ENCODE measurements around the gene KCNIP3.
"Not testable (repeated sequence)": the region's sequence is repeated elsewhere in the genome, so short reads cannot be mapped to it uniquely, and the experiment has no call there.

The KCNIP3 gene

DNA sequence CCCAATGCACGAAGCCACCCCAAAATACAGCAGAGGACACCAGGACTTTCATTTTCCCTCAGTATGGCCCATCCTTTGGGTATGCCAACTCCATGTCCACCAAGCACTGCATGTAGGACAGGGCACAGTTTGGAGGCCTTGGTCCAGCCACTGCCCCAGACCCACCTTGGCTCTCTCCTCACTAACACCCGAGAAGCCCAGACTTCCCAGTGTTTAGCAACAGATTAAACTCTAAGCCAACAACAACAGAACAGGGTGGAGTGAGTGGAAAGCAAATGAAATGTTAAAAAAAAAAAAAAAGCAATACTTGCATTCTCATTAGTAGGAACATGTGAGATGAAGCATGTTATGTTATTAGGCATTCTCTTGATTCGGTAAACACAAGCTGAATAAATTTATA, 118.0 kb downstream of the KCNIP3 start:
- DNase-seq (ENCODE audit: low read depth in 2 of 2), result not testable (repeated sequence)

DNA sequence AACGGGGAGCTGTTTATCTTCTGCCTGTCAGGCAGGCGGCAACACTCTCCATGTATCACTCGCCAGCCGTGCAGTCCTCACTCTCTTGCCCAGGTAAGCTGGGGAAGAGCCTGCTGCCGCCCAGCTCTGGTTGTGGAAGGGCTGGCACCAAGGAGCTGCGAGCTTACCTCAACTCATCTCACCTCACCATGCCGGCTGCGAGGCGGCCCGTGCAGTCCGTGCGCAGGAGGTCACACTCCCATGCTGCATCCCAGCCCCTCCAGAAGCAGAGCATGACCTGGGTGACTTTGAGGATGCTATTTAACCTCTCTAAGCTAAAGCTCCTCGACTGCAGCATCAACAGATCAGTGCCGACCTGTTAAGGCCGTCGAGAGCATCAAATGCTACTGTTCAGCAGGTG, 118.4 kb downstream of the KCNIP3 start:
- not testable (repeated sequence) for DNase-seq (ENCODE audit: low read depth in 2 of 2)

DNA sequence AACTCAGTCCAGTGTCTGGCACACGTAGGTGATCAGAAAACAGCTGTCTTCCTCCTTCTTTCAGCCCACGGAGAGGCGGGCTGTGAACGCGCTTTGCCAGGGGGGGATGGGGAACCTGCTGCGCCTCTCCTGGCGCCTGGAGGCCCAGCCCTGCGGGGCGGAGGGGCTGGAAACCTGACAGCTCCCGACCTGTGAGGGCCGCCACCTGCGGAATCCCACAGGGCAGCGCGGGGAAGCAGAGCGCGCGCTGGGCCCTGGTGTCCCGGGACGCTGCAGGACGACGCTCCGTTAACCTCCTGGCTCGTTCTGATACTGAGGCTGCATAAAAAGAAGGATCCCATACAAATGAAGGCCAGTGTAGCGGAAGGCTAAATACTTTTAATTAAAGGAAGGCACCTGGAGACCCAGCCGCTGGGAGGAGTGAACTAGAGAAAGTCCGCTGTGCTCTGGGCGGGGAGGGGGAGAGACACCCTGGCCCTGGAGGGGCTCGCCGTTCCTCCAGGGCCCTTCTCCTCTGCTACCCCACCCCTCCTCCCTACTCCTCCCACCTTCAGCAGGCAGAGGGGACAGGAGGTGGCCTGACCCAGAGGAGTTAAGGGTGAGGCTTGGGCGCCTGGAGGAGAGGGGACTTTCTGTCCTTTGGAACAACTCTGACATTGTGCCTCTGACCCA, 130.2 kb downstream of the KCNIP3 start:
- DNase-seq (ENCODE audit: low read depth in 2 of 2), result not testable (repeated sequence)

DNA sequence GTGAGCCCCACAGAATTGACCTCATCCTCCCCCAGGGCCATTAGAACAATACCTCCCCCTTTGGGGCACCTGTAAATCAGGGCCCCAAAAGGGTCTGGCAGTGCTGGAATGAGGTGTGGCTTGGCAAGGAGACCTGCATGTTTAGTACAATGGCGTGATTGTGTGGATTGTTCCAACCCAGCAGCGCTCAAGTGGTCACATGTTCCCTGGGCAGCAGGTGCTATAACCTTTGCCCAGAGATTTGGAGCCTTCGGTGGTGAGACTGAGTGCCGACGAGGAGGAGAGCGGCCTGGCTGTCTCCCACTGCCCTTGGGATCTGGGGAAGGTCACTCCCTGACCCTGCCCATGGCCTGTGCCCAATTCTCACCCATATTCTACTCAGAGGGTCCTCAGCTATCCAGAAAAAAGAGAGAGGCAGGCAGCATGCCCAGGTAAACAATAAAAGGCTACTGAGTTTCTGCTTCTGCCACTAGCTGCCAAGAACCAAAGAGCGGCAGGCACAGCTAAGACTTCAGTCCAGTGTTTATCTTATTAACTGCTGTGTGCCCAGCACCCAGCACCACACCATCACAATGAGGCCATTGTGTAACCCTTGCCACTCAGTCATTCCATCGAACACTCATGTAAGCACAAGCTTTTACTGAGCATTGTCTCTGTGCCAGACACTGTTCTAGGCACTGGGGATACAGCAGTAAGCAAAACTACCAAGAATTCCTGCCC, 132.8 kb downstream of the KCNIP3 start:
- DNase-seq (ENCODE audit: low read depth in 2 of 2), result not testable (repeated sequence)

DNA sequence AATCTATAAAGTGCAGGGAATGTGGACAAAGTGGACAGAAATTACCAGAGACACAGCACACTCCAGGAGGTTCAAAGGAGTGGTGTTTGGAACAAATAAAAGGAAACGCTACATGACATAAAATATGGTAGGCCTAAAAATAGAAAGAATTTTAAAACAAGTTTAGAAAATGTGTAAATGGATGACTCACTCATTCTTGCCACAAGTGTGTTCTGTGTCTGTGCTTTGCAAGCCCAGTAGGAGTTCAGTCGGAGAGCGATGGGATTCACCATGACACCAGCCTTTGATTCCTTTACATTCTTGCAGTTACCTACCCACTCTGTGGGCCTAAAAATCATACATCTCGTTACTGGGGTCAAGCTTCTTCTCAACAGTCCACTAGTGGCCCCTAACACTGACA, 136.2 kb downstream of the KCNIP3 start:
- not testable (repeated sequence) for DNase-seq (ENCODE audit: low read depth in 2 of 2)

DNA sequence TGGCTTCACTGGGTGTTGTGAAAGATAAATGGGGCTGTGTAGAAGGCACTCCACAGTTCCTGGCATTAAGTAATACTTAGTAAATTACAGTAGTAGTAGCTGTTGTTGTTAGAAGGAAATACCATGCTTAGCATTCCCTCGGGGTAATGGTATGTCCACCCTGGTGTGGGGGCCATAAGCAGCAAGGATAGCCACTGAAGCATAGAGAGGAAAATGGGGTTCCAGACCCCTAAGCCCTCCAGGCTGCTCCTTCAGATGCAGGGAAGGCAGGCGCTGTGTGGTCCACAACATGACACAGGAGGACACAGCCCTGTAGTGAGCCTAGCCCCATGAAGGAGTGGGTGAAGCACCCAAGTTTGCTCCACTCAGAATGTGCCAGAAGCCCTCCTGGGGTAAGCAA, 136.8 kb downstream of the KCNIP3 start:
- DNase-seq (ENCODE audit: low read depth in 2 of 2), result not testable (repeated sequence)

DNA sequence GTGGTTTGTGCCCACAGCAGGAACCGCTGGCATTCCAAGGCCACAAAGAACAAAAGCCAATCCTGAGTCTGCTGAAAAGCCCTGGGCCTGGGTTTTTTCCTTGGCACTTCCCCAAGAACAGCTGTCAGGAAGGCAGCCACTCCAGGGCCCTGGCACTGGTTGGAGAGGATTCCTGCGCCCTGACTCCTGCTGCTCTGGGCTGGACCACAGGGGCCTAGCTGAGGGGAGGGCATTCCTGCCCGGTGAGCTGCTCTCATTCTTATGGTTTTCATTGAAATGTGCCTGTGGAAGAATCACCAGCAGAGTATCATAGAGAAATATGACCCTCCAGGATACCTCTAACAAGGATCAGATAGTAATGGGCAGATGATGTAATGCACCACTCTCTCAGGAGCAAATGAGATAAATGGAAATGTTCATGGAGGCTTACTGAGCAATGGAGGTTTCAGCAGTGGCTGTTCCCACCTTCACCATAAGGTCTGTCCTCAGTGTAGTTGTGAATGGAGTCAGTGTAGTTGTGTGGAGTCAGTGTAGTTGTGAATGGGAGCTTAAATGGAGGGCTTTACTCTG, 137.4 kb downstream of the KCNIP3 start:
- DNase-seq (ENCODE audit: low read depth in 2 of 2), result not testable (repeated sequence)

DNA sequence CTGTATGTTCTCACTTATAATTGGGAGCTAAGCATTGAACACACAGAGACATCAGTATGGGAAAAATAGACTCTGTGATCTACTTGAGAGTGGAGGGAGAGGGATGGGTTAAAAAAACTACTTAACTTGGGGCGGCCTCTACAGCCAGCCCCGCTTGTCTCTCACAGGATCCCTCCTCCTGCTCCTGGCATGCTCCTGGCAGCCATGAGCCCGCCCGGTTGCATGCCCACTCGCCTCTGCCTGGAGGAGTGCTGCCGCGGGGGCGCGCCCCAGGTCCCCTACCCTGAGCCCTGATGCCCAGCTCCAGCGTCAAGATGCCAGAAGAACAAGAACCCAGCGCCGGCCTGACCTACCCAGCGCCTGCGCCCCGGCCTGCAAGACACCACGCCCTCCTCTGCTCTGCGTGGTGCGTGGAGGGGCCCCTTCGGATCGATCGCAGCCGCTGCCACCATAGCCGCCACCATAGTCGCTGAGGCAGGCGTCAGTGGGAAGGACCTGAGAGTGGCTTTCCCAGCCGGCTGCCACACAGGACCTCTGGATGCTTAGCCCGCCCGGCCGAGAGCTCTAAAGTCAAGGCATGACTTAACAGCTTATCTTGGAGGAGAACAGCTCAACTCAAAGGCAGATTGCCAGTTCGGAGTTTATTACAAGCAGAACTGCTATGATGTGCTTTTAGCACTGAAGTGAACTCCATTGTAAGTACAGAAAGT, 138.2 kb downstream of the KCNIP3 start:
- not testable (repeated sequence) for DNase-seq (ENCODE audit: low read depth in 2 of 2)

Measured in activated CD8-positive, alpha-beta memory T cell treated with anti-CD3 and anti-CD28 coated beads for 4 hours (primary cell).